Right ventricle myocardium superior (tissue), 1 donor: ENCODE data around the gene ISLR. TPM values are rescaled to one million over a fixed set of nuclear protein-coding genes. Genes with fewer than 3 reads are reported as not detected.
A peak's percentile ranks its signal among the peaks of the same experiment; 100 is the strongest.

Experiments used
- ATAC-seq: fragments of 200-7000 bp; cut with Tn5 transposase; one replicate; pipeline ENCODE4 v1.9.1; 2020; ENCODE audit warnings: mild to moderate bottlenecking; ENCODE audit not compliant: poor library complexity
- DNase-seq: peaks from one replicate; pipeline ENCODE4 v3.0.0-alpha.2; 2020
- intact Hi-C: fragments of 100-400 bp; cut with DNase I; formaldehyde crosslinking; loops from one replicate; pipeline ENCODE4 v1.11.2; 2022
- total RNA-seq: library from RNA; stranded (reverse); fragmentation: NEBNext Ultra II Directional; extraction: Animal tissue kit (Norgen Biotek cat#: 25700); gene quantifications from one replicate; pipeline ENCODE4 v1.2.1, GENCODE V29; 2021
- donor health status: DM: no; HTN: yes; CAD: no; lungs with severe emphysema.

ISLR gene
- total RNA-seq, 1 donor from 2014 or later = 11.6 TPM

DNA sequence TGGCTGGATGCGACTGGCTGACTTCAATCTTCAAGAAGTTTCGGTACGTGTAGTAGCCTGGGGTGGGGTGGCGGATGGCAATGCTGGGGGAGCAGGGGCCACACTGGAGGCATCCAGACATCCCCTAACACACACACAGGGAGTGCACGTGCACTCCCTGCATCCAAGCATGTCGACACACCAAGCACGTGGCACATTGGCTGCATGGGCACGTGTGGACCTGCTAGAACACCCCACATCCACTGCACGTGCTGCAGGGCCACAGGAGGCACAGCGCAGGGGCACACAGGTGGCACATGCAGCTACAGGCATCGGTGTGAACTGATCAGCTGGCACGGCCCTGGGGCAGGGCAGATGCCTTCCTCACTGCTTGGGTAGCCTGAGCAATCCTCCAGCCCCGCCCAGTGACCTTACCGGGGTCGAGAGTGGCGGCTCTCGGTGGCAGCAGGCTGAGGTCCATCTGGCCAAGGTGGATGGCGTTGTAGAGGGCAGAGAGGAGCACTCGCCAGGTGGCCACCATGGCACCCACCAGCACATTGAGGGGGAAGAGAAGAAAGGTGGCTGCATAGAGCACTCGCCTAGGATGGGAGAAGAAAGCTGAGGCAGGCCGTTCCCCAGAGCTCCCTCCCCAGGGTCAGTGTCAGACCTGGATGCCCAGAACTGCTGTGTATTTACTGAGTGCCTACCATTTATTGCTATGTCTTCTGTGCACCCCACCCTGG lies 7.5 kb downstream of the ISLR start:
- ATAC-seq (no peak), DNase-seq (peak; percentile 35)
- intact Hi-C loops = no loop called here

- ATAC-seq (no peak), DNase-seq (peak; percentile 22)
- intact Hi-C loops = no loop called here
Observed at GRCh38 chr15:74182131-74182530, 8.6 kb downstream of the ISLR start.

DNA sequence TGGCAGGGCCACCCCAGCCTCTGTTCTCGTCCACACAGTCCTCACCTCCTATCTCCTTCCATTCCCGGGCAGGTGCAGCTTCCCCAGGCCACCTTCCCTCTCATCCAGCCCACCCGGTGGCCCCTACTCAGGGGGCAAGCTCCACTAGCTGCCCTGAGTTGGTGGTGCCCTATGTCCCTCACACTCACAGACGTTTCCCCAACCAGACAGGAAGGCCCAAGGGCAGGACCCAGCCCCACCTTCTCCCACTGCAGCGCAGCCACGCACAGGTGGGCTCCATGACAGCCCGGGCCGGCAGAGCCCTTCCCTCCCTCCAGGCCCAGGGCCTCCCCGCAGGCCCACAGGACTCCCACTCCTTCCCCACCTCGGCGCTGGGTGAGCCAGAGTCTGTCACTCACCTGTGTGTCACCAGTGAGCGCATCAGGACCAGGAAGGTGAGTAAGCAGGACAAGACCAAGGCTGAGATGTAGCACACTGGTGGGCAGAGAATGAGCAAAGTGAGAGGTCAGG lies 11.1 kb downstream of the ISLR start:
- ATAC-seq (no peak), DNase-seq (no peak)
- intact Hi-C loops = no loop called here

DNA sequence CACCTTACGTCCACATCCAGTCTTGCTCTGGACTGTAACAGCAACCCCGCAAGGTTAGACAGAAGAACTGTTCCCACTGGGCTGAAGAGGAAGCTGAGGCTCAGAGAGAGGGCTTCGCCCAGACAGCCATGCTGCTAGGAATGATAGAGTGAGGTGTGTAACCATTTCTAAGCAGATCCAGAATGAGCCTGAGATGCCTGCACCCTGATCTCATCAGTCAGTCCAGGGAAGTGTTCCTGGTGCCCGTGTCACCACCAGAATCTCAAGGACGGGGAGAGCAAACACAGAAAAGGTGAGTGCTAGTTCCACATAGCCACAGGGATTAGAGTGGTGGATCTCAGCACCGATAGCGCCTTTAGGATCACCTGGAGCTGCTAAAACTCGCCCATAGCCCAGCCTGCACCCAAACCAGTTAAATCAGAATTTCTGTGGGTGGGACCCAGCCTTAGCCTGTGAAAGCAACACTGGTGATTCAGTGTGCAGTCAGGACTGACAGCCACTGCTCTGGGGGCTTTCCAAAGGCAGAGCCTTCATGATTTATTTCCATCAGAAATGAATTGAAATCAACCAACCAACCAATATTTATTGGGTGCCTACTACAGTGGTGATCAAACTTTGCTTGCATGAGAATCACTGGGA lies 12.3 kb downstream of the ISLR start:
- no peak for ATAC-seq
- no peak for DNase-seq
- intact Hi-C loops = no loop called here

GRCh38 chr15:74188216-74188615 lies 14.7 kb downstream of the ISLR start:
- intact Hi-C loops = no loop called here
- no peak for DNase-seq
- no peak for ATAC-seq

GRCh38 chr15:74191798-74192197 lies 18.3 kb downstream of the ISLR start:
- DNase-seq = no peak
- intact Hi-C loops = no loop called here
- ATAC-seq = peak; percentile 40

- intact Hi-C loops = no loop called here
- no peak for DNase-seq
- ATAC-seq = no peak
Observed at GRCh38 chr15:74192751-74193150, 19.2 kb downstream of the ISLR start.

- ATAC-seq (no peak), DNase-seq (no peak)
- intact Hi-C loops = no loop called here
Observed at GRCh38 chr15:74193299-74193718, 19.8 kb downstream of the ISLR start.

GRCh38 chr15:74193905-74194304 lies 20.4 kb downstream of the ISLR start:
- DNase-seq (no peak), ATAC-seq (no peak)
- intact Hi-C loops = no loop called here

DNA sequence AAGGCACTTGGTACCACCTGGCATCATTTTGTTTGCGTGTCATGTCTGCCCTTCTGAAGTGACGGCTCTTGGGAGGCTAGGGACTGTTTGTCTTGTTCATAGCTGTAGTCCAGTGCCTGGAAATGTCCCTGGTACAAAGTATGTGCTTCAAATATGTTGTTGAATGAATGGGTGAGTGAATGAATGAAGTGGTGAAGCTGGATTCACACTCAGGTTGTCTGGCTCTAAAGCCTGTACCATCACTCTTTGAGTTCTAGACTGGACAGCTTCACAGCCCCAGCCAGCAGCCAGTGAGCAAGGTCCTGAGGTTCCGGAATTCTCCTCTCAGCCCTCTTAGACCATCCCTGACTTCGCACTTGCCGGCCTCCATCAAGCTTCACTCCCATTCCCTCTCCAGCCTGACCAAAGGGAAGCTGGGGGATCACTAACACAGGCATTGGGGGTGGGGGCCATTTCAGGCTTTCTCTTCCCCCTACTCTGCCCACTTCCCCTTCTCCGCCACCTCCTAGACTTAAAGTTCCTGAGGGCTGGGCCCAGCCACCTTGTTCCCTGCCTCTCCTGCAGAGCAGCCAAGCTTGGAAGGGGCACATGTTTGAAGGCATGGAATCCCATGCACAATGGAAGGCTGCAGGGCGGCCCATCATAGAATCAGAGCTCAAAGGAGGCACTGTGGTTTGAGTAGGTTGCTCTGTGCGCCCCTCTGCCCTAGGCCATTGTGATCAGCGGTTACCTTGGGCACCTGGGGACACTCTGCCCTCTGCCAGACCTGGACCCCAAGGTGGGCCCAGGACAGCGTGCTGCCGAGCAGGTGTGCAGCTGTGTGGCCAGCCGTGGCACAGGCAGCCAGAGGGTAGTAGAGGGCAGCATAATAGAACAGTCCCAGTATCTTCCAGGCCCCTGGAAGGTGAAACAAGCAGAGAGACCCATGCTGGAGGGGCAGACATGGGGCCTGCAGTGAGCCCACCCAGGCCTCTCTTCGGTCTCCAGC lies 21.4 kb downstream of the ISLR start:
- intact Hi-C loops = no loop called here
- DNase-seq (no peak), ATAC-seq (no peak)

DNA sequence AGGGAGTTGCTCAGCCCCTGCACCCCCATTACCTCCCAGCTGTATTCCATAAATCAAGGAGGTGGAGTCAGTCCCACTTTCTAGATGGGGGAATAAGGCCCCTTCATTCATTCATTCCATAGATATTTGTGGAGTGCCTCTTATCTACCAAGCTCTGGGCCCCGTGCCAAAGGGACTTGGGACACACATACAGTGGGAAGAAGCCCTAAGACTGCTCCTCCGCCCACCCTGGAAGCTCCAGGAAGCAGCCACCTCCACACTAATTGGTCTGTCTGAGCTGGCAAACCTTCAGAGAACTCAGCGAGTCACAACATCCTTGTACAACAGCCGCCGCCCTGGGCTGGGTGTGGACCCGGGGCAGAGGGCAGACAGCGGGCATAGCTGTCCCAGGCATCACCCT lies 22.7 kb downstream of the ISLR start:
- DNase-seq = peak; percentile 75
- intact Hi-C loops = no loop called here
- ATAC-seq = peak; percentile 38

DNA sequence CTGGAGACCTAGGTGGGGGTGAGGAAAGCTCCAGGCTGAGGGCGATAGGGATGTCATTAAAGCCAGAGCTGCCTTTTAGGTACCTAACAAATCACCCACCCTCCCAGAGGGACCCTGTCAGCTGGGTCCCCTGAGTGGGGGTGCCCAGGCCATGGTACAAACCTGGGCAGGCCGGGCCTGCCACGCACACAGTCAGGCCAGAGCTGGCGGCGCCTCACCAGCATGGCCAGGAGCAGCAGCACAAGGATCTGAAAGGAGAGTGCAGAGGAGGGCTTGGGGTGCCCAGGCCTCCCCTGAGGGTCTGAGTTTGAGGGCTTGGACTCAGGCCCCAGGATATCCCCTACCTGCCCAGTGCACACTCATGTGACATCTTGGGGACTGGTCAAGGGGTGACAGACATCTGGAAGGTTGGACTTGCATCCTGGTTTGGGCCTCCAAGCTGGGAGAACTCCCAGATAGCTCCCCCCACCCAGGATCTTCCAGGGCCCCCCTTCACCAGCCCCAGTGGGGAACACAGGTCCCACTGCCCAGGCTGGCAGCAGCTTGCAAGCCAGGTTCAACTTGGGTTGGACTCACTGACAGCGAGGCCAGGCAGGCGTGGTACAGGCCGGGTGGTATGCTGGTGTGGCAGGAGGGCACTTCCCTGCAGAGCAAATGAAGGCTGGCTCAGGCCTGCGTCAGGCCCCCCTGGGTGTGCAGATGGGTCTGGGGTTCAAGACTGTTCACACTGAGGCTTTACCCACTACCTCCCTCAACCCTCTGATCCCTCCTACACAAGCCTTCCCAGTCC lies 23.9 kb downstream of the ISLR start:
- ATAC-seq (no peak), DNase-seq (no peak)
- intact Hi-C loops = no loop called here

GRCh38 chr15:74199297-74199652 lies 25.8 kb downstream of the ISLR start:
- ATAC-seq (no peak), DNase-seq (no peak)
- intact Hi-C loops = no loop called here

DNA sequence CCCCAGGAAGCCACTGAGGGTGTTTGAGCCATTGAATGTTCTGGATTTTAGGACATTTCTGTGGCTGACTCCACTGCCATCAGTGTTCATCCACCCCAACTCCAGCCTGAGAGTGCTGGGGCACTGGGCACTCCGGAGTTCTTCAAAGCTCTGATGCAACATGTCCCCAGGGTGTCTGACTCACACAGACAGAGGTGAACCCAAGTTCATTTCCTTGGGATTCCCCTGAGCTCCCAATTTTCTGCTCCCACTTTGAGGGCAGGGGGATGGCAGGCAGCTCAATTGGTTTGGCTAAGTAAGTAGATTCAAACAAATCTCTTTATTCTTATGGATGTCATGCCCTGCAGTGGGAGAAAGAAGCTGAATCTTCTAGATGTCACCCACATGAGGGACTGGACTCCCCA lies 26.9 kb downstream of the ISLR start:
- intact Hi-C loops = no loop called here
- ATAC-seq (peak; percentile 53), DNase-seq (no peak)

- intact Hi-C loops = no loop called here
- DNase-seq (no peak), ATAC-seq (peak; percentile 29)
Observed at GRCh38 chr15:74200871-74201419, 27.4 kb downstream of the ISLR start.

DNA sequence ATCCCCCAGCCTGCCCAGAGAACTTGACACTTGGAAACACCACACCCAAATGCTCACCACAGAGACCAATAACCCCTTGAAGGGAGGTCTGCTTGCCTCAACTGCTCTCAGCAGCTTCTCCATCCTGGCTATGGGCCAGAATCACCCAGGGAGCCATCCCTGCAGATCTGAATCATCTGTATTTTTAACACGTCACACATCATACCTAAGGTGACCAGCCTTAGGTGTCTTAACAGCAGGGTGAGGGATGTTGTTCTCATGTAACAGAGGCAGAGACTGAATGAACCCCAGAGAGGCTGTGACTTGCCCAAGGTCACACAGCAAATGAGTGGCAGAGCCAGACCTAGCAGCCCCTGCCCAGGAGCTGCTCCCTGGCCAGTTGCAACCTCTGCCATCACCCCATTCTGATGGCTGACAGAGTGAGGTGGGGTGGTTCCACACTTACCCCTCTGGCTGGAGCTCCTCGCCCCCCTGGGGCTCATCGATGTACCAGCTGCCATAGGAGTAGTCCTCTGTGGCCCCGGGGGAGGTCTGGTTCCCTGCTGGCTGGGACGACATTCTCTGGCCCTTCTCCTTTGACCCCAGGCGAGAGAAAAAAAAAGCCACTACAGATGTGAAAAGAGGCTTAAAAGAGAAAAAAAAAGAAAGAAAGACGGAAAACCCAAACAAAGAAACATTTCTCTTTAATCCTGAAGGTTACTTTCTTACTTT lies 28.4 kb downstream of the ISLR start:
- ATAC-seq (no peak), DNase-seq (no peak)
- intact Hi-C loops = no loop called here

DNA sequence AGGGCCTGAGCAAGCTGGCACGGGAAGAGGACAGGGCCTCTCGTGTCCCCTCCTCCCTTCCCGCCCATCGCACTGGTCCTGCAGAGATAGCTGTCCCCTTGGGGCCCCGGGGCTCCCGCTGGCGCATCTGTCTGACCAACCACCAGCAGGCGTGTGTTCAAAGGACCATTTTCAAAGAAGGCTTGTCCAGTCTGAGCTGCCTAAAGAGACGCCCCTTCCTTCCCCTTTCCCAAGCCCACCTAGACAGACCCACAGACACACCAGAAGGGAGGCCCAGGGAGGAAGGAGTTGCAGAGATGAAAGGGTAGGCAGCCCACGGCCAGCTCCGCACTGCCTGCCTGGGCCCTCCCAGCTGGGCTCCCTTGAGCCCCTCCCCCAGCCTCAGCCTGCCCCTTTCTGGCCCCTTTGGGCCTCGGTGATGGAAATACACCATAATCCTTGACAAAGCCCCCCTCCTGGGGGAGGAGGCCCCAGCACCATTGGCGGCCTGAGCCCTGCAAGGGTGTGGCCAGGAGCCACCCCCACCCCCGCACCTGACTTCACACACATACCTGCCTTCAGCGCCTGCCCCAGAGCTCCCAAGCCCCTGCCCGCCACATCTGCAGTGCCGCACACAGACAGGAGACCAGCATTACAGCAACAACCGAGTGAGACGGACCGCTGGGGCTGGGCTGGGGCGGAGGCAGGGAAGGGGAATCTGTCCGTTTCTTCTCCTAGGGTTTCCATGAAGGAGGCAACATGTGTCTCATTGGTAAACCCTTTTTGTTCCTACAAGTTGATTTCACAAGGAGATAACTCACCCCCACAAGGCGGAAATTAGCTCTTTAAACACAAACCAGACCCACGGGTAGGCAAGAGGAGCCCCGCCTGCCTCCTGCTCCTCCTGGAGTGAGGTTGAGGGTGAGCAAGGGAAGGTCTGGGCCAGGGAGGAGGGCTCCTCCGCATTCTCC lies 29.2 kb downstream of the ISLR start, which contains the start of gene STRA6:
Gene STRA6, minus strand, starts transcription at position 336 of the 950 bp plus-strand sequence. CDS start 520 bp downstream, outside the sequence.
- no peak for DNase-seq
- intact Hi-C loops = no loop called here
- ATAC-seq = no peak
